AG04449 (cell line): ENCODE results near the gene GRID1.

Experiments
- CTCF ChIA-PET: fragments of 350-600 bp; formaldehyde crosslinking; extraction: SDS; loops from one replicate; lab custom pipeline; 2021; ENCODE audit warnings: antibody characterized with exemption; lab: Yijun Ruan, JAX
- POLR2A ChIA-PET: fragments of 400-600, 350-600 bp; formaldehyde crosslinking; extraction: SDS; loops from one replicate; lab custom pipeline; 2020; ENCODE audit warnings: antibody characterized with exemption, inconsistent platforms; lab: Yijun Ruan, JAX
- DNase-seq: peaks from one replicate; pipeline ENCODE4 v3.0.0-alpha.2; 2010; ENCODE audit warnings: low read depth, low spot score
- H3K4me3 ChIP-seq: 2 replicates; pipeline ENCODE4 v1.5.1; 2011; ENCODE audit warnings: low read depth, mild to moderate bottlenecking, control low read depth, low read length
- TF ChIP-seq, protein P1 (sequence below): IDR thresholded peaks from one replicate; pipeline ENCODE4 v1.5.1; 2011; ENCODE audit warnings: mild to moderate bottlenecking, moderate library complexity, low read length, control low read depth, inconsistent platforms; ENCODE audit not compliant: insufficient read depth; ENCODE audit errors: missing control alignments

Gene GRID1

GRCh38 chr10:86299562-86299961 is 67.0 kb downstream of the GRID1 start:
- TF ChIP-seq, protein P1, sequence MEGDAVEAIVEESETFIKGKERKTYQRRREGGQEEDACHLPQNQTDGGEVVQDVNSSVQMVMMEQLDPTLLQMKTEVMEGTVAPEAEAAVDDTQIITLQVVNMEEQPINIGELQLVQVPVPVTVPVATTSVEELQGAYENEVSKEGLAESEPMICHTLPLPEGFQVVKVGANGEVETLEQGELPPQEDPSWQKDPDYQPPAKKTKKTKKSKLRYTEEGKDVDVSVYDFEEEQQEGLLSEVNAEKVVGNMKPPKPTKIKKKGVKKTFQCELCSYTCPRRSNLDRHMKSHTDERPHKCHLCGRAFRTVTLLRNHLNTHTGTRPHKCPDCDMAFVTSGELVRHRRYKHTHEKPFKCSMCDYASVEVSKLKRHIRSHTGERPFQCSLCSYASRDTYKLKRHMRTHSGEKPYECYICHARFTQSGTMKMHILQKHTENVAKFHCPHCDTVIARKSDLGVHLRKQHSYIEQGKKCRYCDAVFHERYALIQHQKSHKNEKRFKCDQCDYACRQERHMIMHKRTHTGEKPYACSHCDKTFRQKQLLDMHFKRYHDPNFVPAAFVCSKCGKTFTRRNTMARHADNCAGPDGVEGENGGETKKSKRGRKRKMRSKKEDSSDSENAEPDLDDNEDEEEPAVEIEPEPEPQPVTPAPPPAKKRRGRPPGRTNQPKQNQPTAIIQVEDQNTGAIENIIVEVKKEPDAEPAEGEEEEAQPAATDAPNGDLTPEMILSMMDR: no peak
- no peak for DNase-seq
- no peak overlapping the region for H3K4me3 ChIP-seq
- ChIA-PET CTCF (no interaction called here), POLR2A (no interaction called here)

DNA sequence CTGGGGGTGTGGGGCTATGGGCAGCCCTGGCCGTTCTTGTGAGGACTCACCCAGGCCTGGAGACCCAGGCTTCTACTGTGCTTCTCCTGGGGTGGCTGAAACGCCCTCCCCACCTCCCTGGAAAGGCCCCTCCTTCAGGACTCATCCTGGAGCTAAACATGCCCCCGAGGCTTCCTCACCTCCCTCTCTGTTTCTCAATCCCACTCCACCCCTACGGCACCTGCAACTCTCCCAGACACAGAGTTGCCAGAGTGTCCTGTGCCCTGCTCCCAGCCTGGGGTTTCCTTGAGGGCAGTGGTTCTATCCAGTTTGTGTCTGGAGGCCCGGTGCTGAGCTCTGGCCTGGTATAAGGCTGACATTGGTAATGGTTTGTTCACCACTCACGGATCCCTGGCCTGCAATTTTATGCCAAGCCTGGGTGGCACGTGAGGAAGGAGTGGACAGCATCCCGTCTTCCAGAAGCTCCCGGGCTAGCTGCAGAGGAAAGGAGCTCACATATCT is 68.0 kb downstream of the GRID1 start:
- CTCF ChIA-PET: no interaction called here

GRCh38 chr10:86295791-86296190 is 70.8 kb downstream of the GRID1 start:
- POLR2A ChIA-PET: no interaction called here
- no peak overlapping the region for H3K4me3 ChIP-seq
- CTCF ChIA-PET: no interaction called here
- no peak for DNase-seq
- TF ChIP-seq, protein P1: no peak

More for the DNA sequence above, 68.0 kb downstream of the GRID1 start:
- no peak overlapping the region for H3K4me3 ChIP-seq
- TF ChIP-seq, protein P1: no peak
- POLR2A ChIA-PET: no interaction called here
- DNase-seq: no peak

DNA sequence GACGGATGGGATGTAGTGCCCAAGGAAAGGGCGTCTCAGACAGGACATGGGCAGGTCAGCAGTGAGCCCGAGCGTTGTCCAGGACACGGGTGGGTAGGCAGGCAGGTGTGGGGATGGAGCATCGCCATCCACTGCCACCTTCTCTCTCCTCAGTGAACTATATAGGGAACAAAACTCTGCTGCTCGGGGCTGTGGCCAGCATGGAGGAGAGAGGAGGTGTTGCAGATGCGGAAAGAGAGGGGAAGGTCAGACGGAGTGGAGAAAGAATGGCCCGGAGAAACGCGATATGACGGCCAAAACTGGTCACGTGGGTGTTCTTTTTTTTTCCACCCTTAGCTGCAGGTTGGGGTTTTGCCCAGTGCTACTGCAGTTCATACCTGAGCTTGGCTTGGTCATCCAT is 71.2 kb downstream of the GRID1 start:
- POLR2A ChIA-PET: no interaction called here
- DNase-seq: no peak
- no peak overlapping the region for H3K4me3 ChIP-seq
- TF ChIP-seq, protein P1: no peak
- CTCF ChIA-PET: no interaction called here

- DNase-seq: no peak
- TF ChIP-seq, protein P1: no peak
- CTCF ChIA-PET: no interaction called here
- H3K4me3 ChIP-seq: no peak overlapping the region
- POLR2A ChIA-PET: no interaction called here
These were observed 72.0 kb downstream of the GRID1 start for GRCh38 chr10:86294346-86295265.

- TF ChIP-seq, protein P1: no peak
- H3K4me3 ChIP-seq: no peak overlapping the region
- CTCF ChIA-PET: no interaction called here
- no peak for DNase-seq
- POLR2A ChIA-PET: no interaction called here
These were observed 73.2 kb downstream of the GRID1 start for GRCh38 chr10:86293396-86293791.
